Middle frontal gyrus (tissue), 1 donor: Measurements from ENCODE around the gene NFE2.

Source experiments
- DNase-seq: peaks from one replicate; pipeline ENCODE4 v3.0.0-alpha.2; 2015; ENCODE audit warnings: low spot score; ENCODE audit errors: extremely low spot score

Gene NFE2

DNA sequence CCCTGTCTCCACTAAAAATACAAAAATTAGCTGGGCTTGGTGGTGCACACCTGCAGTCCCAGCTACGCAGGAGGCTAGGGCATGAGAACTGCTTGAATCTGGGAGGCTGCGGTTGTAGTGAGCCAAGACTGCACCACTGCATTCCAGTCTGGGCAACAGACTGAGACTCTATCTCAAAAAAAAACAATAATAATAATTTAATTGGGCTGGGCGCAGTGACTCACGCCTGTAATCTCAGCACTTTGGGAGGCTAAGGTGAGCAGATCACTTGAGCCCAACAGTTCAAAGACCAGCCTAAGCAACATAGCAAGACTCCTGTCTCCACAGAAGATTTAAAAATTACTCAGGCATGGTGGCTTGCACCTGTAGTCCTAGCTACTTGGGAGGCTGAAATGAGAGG is 47.6 kb downstream of the NFE2 start:
- no peak for DNase-seq

DNA sequence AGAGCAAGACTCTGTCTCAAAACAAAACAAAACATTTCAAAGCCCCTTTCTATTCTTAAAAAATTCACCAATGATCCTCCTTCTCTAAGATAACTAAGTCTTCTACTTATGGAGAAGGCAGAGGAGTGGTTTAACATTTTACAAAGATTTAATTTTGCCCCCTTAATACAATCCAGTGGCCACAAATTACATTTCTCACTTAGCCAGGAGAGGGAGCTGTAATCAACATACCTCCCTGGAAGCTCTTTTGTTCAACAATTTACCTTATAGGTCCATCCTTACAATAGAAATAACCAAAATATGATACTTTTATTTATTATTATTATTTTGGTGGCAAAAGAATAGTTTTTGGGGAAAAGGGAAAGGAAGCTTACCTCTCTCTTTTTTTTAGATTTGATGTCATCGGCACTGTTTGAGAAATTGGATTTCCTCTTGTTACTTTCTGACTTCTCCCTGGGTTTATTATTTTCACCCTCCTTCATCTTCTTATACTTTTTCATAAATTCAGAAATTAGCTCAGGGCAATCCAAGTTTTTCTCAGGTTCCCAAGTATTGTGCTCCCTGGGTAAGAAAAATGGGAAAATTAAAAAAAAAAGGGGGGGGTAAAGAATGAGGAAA is 49.0 kb downstream of the NFE2 start:
- no peak for DNase-seq

DNA sequence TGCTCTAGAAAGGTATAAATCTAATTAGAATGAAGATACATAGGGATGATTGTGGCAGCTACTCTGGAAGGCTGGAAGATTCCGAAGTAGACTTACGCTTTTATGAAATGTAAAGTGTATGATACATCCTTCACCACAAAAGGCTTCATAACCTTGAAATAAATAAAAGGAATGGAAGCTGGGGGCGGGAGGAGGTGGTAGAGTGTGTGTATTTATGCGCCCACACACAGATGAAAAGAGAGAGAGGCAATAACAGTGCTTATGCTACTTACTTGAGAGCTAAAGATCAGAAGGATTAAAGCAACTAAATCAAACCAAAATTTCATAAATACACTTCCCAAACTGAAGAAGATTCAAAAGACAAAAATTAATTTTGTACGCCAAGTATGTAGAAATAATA is 51.3 kb downstream of the NFE2 start:
- no peak for DNase-seq

DNA sequence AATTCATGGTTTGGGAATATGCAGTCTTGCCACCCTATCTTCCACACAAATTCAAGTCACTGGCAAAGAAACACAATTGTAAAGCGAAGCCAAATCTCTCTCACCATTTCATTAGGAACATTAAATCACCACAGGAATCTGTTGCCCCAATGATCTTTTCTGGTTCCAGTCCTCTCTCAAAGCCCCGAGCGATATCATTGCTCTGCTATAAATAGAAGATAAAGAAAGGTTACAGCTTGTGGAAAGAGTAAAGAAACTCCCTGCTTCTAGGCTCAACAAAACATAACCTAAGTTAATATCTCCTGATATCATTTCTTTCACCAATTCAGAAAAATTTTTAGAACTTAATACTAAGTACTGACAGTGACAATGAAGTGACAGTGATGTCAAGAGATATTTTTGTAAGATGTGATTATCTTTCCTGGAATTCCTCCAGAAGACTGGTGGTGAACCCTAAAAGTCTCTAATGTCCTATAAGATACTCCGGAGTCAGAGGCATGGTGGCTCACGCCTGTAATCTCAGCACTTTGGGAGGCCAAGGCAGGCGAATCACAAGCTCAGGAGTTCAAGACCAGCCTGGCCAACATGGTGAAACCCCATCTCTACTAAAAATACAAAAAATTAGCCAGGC is 54.7 kb downstream of the NFE2 start:
- no peak for DNase-seq
